NCI-H526 (cell line): ENCODE measurements around the gene PLIN3.
A peak's percentile ranks its signal among the peaks of the same experiment; 100 is the strongest.
"Not testable (repeated sequence)": the region's sequence is repeated elsewhere in the genome, so short reads cannot be mapped to it uniquely, and the experiment has no call there.

ENCODE experiments used
- DNase-seq, 2 experiments: peaks; one replicate each; lab custom pipeline; 2025; lab: John Stamatoyannopoulos, UW

The PLIN3 gene

DNA sequence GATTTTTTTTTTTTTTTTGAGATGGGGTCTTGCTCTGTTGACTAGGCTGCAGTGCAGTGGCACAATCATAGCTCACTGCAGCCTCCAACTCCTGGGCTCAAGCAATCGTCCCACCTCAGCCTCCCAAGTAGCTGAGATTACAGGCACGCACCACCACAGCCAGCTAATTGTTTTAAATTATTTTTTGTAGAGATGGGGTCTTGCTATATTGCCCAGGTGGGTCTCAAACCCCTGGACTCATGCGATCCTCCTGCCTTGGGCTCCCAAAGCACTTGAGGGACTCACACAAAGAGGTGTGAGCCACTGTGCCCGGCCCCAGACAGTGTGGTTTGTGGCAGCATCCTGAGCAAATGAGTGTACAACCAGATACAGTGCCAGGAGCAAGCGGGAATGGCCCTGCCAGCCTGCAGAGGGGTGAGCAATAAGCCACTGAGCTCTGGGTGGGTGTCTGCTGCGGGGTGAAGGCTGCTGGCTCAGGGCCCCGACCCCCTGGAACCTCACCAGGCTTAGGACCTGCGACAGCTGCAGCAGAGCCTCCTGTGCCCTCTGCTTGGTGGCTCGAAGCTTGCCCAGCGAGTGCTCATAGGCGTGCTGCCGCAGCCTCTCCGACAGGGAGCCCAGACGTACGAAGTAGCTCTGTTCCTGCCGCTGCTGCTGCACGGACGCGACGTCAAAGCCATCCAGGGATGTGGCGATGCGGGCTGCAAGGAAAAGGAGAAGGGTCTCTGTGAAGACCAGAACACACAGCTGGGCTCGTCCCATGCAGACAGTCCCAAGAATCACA is 20.1 kb downstream of the PLIN3 start:
- no peak for DNase-seq

GRCh38 chr19:4845975-4846374 is 21.5 kb downstream of the PLIN3 start:
- DNase-seq, result not testable (repeated sequence)

DNA sequence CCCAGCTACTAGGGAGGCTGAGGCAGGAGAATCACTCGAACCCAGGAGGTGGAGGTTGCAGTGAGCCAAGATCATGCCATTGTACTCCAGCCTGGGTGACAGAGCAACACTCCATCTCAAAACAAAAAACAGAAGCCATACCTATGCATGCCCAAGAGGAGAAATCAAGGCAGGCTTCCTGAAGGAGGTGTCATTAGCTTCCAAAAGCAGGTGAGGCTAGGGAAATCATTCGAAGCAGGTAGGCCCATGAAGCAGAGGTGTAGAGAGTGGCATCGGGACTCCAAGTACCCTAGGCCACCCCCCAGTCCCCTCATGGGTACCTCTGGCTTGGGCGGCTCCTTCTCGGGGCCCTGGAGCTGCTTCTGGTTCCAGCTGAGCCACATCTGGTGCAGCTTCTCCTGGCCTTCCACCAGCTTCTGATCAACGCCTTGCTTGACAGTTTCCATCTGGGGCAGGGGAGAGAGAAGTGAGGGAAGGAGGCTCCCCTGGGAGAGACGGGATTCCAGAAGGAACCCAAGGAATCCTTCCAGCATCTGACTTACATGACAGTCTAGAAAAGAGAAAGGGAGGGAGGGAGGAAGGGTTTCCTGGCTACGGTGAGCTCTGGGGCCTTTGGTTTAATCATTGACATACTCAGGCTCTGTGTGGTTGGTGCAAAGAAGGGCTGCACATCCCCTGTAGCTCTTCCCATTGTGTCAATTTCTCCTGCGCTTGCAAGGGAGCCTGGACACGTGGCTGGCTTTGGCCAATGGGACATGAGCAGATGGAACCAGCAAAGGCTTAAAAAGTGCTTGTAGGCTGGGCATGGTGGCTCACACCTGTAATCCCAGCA is 22.9 kb downstream of the PLIN3 start:
- DNase-seq, result peak; percentile 6 to 28

DNA sequence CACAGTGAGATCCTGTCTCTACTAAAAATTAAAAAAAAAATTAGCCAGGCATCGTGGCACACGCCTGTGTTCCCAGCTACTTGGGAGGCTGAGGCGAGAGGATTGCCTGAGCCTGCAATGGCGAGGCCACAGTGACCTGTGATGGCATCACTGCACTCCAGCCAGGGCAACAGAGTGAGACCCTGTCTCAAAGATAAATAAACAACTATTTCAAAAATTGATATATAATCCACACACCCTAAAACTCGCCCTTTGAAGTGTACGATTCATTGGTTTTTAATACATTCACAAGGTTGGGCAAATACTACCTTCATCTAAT is 23.9 kb downstream of the PLIN3 start:
- DNase-seq, result no peak

- DNase-seq, result no peak
These were observed 28.3 kb downstream of the PLIN3 start for GRCh38 chr19:4839192-4839591.

DNA sequence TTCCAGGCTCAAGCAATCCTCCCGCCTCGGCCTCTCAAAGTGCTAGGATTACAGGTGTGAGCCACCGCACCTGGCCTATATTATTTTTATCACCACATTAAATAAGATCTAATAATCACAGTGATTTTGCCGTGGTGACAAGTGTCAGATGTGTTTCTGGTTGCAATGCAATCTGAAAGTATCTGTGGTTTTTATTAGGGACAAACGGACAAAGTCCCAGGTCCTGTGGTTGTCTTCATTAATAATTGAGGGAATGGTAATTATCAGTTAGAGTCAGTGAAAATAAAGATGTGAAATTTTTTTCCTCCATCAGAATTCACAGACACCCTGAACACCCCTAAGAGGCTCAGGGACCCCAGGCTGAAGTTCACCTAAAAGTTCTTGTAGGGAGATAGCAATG is 34.7 kb downstream of the PLIN3 start:
- no peak for DNase-seq

- DNase-seq, result not testable (repeated sequence)
These were observed 35.5 kb downstream of the PLIN3 start for GRCh38 chr19:4831979-4832340.

DNA sequence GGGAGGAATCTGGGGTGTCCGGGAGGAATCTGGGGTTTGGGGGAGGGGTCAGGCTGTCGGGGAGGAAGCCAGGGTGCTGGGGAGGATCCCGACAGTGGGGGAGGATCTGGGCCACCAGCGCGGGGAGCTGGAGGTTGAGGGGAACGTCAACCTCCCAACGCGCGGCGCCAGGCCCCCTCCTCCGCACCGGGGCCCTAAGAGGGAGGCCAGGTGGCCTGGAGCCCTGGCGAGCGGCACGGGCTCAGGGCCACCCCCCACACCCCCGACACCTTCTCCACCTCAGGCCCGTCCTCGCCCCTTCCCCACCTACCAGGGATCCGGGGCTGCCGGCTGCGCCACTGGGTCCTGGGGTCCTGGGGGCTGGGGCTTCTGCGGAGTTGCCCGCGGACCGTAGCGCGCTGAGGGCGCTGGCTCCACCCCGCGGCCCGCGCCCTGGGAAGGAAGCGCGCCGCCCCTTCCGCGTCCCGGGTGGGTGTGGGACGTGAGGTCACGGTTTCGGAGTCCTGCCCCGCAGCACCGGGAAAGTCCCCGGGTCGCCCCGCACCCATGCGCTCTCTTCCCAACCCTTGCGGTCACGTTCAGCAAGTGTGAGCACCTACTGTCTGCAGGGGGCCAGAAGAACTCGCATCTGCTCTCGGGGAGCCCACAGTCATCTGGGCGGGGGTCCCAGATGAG is 36.0 kb downstream of the PLIN3 start, which contains the start of gene TICAM1:
Gene TICAM1, minus strand, starts transcription at position 409 of the 675 bp plus-strand sequence. CDS start 13,335 bp downstream, outside the sequence.
- DNase-seq, result peak in 1 of 2 experiments; percentile 43

DNA sequence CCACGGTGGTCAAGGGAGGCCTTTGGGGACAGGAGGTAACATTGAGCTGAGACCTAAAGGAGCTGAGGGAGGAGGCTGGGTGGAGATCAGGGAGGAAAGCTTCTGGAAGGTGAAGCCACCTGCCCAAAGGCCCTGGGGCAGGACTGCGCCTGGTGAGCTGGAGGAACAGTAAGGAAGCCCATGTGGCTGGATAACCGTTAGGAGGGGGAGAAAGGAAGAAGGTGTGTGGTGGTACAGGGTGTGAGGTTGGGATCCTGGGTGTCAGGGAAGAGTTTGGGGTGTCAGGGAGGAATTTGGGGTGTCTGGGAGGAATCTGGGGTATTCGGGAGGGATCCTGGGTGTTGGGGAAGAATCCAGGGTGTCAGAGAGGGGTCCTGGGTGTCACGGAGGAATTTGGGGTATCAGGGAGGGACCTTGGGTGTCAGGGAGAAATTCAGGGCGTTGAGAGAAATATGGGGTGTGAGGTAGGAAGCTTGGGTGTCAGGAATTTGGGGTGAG is 36.6 kb downstream of the PLIN3 start:
- no peak for DNase-seq

GRCh38 chr19:4830332-4830731 is 37.1 kb downstream of the PLIN3 start:
- DNase-seq, result no peak

DNA sequence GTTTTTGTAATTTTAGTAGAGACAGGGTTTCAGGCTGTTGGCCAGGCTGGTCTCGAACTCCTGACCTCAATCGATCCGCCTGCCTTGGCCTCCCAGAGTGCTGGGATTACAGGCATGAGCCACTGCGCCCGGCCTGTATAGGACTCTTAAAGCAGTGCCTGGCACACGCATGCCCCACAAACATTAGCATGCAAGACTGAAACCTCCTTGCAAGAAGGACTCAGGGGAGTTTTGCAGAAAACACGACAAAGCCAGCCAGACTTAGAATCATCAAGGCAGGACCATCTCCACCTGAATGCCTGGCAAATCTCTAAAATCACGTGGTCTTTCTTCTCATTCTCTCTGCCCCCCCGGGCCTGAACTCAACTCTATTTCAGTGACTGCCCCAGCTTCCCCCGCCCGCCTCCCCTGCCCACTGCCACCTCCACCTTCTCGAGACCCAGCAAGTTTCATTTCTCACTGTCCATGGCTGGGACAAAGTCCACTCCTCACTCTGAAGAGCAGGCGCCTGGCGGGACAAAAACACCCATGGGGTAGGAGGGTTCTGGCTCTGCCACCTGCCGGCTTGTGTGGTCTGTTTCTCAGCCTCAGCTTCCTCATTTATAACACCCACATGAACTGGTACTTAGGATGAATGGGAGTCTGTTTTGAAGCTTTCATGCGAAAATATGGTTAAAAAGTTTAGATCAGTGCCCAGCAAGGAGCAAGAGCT is 38.3 kb downstream of the PLIN3 start:
- DNase-seq, result peak; percentile 42 to 58

DNA sequence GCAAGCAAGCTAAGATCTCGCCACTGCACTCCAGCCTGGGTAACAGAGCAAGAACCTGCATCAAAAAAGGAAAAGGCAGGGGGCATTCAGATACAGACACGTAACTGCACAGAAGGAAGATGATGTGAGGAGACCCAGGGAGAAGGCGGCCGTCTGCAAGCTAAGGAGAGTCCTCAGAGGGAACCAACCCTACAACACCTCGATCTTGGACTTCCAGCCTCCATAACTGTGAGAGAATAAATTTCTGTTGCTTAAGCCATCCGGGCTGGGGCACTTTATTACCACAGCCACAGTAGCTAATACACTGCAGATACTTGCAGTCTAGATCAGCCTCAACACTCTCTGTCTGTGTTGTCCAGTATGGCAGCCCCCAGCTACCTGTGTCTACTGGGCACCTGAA is 43.9 kb downstream of the PLIN3 start:
- no peak for DNase-seq

- not testable (repeated sequence) for DNase-seq
These were observed 45.1 kb downstream of the PLIN3 start for GRCh38 chr19:4822354-4822753.

DNA sequence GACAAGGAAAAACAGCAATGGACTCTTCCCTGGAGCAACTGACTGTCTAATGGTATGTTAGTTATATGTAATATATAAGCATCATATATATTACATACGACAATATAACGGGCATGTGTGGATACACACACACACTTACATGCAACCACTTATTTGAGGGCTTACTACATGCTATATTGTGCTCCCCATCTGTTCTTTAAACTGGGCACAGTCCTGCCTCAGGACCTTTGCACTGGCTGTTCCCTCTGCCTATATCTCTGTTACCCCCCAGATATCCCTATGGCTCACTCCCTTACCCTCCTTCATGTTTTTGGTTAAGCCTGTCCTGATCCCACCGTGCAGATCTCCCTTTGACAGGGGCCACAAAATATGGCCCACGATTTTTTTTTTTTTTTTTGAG is 46.2 kb downstream of the PLIN3 start:
- DNase-seq, result no peak

DNA sequence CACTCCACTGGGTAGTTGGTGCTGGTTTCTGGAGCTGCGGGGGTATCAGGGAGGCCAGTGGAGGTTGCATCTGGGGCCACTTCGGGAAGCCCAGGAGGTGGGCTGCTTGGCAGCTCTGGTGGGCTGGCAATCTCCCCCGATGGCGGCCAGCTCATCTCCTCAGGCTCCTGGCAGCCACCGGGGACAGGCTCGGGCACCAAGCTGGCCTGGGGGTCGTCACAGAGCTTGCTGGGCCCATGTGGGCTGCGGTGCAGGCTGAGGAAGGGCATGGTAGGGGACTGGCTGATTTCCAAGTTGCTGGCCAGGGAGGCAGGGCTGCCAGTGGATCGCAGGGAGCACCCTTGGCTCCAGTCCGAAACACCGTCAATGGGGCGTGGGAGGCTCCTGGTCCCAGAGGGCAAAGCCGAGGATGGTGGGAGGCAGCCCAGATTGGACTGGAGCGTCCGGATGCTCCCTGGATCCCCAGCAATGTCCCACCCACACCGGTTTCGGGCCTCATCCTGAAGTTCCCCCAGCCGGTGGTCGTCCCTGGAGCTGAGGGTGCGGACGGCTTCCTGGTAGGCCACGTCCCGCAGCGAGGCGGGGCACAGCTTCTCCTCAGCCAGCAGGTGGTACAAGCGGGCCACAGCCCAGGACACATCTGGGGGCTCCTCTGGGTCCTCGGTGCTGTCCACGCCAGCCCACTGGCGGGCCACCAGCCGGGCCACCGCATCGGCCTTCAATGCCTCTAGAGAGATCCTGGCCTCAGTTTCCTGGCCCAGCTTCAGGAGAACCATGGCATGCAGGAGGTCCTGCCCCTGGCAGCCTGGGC is 49.8 kb downstream of the PLIN3 start:
- DNase-seq, result no peak

GRCh38 chr19:4816950-4817278 is 50.6 kb downstream of the PLIN3 start:
- no peak for DNase-seq

- DNase-seq, result no peak
These were observed 51.1 kb downstream of the PLIN3 start for GRCh38 chr19:4816202-4816949.

- DNase-seq, result peak; percentile 80 to 92
These were observed 51.9 kb downstream of the PLIN3 start for GRCh38 chr19:4815426-4816201.

- no peak for DNase-seq
These were observed 52.6 kb downstream of the PLIN3 start for GRCh38 chr19:4814625-4815425.
